Stimulated activated CD4-positive, alpha-beta T cell treated with anti-CD3 and anti-CD28 coated beads, Interleukin-2, amount 100 ng/mL, for 48 hours (primary cell): ENCODE results near the gene MAGI1.

ENCODE experiments used
- DNase-seq, 2 donors: peaks; one replicate each; pipeline ENCODE4 v3.0.0-alpha.2; 2020

MAGI1 gene

DNA sequence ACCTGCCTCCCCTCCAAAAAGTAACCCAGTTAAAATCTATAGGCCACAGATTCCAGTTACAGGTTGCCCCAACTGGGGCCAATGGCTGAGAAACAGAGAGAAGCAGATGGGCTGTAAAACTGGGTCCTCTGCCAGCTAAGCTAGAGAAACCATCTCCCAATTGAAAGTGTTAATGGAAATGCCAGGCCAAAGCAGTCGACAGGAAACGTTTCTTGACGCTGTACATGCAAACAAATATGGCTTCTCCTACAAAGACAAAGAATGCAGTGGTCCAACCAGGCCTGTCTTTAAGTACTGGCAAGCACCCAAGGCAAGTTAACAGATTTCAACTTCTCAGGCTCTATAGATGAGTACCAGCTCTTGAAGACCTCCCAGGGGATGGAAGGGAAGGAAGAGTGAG lies 71.3 kb downstream of the MAGI1 start:
- DNase-seq, result no peak

DNA sequence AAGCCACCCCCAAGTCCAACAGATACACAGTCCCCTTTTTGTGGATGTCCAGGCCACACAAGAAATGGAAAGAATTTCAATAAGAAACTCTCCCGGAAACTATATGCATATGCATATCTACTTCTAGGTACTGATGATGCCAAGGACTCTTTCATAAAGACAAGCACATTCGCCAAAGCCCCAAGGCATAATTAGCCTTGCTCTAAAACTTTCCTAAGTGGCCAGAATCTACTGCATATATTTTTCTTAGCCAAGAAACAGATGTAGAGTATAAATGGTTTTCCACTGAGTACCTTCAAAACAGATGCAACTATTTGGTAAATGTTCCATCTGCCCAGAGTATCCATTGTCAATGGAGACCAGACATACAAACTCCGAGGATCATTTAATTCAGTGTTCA lies 73.9 kb downstream of the MAGI1 start:
- no peak for DNase-seq

DNA sequence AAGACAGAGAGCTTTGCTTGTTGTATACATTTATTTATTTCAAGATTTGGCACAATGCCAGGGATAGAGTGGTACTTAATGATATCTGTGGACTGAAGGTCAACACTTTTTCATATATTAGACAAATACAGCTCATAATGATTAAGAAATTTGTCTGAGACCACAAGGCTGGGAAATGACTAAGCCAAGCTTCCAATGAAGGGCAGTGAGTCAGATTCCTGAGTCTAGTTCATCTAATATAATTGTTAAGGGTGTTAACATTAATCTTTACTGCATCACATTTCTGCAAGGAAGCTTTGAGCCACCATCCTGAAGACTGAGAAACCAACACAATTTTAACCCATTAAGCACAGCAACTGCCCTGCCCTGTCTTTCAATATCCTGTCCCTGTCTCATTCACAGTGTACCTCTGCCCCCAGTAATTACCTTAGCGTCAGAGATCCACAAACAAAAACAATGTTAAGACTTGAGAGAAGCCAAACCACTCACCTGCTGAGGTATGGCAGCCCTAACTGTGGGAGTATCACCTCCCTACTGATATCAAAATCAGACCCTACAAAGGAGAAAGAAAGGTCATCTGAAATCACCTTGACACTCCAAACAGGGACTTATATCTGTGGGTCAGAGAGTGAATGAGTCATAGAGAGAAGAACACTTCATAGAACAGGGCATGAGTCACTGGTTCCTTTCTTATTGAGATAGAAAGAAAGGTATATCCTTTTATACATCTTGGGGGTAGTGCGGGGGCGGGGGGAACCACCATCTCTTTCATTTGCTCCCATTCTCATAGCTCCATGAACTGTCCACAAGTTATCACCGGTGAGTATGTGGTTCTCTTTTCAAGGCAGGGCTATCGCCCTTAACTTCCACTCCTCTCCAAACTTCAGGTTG lies 74.7 kb downstream of the MAGI1 start:
- DNase-seq, result peak; percentile 6 to 29

DNA sequence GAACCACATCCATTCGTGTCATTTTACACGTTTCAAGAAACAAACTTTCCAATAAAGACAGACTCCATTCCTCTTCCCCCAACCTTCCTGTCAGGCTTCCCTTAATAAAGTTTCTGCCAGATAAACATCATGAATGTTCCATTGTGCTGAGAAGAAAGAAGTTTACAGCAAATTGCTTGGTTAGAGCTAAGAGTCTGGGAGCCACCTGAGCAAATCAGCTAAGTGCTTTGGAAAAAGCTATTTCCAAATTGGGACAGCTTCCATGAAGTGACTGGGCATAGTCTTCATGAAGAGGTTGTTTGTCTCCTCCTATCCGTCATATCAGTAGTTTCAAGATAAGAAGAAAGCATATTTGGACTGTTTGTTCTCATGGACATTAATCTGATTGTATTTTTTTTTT lies 77.0 kb downstream of the MAGI1 start:
- DNase-seq, result no peak

DNA sequence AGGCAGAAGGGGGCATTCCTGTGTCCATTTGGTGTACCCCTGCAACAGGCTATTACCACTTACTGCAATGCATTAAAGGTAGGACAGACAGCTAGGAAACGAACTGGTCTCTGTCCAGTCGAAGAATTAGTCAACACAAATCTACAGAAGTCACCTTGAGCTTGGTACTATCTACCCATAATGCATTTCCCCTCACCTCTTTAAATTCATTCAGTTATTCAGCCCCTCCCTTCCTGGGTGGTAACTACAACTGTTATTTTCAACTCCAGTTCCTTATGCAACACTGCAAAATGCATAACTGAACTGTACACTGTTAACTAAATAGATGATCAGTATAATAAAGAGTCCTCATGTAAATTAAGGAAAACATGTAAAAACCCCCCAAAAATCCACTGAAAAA lies 77.6 kb downstream of the MAGI1 start:
- no peak for DNase-seq

DNA sequence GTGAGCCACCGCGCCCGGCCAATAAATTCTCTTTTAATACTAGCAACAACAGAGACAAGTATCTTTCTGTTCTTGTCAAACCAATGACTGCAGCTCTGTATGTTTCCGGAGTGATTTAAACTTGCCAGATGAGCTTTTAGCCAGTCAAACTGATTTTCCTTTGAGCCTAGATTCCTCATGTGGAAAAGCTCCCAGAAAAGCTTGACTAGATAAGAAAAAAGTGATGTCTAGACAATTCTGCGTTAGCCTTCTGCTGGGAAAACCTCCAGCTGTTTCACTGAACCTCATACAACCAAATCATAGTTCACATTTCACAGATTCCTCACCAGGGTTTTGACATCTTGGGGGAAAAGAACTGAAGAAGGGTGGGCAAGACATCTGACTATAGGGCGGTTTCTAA lies 78.6 kb downstream of the MAGI1 start:
- no peak for DNase-seq

DNA sequence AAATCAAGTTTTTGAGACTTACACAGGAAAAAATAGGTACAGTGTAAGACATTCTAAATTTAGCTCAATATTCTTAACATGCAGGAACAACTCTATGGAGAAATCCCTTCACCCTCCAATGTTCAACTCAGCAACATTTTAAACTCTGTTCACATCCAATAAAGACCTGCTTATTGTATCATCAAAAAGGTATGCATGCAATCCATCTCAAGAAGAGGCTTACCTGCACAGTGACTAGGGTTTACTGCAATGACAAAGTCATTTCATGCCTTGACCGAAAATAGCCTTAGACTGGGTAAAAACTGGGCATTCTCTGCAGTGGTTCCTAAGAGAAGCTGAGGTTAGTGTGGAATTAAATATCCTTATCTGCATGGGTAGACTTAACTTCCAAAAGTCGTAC lies 80.5 kb downstream of the MAGI1 start:
- DNase-seq, result no peak

DNA sequence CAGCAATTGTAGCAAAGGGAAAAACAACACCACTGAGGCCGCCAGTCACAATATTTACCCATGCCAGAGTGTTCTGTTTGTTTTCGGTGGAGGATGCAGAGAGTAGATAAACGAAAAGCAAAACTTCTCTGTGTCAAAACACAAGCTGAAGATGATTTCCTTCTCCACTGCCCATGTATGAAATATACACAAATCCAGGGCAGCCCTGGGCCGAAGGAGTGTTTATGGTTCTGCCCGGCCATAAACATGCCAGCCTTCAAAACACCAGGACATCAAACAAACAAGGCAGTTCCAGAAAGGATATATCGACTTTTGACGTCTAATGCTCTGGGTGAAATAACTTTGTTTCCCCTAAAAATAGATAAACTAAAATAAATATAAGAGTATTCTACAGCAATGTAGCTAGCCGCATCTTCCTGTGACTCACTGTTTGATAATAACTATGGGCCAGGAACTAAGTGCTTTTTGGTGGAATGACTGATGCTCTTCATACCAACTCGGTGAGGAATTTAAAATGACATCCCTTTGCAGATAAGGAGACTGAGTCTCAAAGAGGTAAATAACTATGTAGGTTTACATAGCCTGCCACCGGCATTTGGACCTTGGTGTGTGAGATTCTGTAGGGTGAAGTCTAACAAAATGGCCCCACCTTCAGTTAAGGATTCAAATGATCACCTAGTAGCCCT lies 82.8 kb downstream of the MAGI1 start:
- DNase-seq, result no peak

DNA sequence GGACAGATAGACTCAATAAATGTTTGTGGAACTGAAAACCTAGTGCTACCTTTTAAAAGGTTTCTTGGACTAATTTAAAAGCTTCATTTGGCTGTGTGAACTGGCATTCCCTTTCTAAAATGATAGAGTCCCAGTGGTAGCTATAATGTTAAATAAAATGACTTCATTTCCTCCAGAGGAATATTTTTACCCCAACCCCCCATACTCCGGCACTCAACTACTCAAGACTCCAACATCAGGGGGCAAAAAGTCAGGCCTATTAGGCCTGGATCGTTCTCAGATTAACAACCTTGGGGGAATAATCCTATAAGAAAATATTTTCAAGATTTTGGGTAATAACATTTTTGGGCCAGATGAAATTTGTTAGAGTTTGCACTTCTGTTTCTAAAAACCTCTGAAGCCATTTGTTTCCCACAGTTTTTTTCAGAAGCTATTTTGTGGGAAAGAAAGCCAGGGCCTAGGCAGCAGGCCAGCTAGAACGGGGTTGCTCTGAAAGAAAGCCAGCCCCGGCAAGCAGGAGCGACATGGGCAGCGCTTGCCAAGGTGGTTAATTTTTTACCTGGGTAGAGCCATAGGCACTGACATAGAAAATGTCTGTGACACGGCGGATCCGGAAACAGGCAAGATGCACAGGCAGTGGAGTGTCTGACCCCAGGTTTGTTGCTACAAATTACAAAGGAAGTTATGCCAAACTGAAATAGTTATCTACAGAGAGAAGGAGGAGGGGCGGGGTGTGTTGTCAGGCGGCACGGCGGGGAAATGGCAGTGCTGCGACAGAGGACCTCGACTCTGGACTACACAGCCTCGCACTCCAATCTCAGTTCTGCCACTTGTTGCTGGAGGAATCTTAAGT lies 84.6 kb downstream of the MAGI1 start:
- DNase-seq, result no peak

DNA sequence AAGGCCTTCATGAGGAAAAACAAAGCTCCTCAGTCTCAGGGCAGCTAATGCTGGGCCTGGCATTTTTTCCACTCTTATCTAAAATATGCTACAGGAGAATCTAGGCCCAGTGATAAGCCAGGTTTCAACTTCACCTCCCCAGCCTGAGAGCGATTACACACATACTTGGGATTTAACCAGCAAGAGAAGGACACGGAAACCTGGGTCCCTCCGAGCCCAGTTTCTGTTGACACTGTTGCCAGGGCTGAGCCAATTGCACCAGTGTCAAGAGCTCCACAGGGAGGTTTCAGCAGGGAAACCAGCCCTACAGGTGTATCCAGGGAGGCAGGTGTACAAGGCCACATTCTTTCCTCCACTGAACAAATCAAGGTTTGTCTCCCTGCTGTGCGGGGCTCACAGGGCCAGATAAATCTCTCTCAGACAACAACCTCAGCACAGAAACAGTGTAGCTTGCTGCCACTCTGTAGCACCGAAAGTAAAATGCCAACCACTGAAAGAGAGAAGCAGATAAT lies 85.4 kb downstream of the MAGI1 start:
- no peak for DNase-seq

DNA sequence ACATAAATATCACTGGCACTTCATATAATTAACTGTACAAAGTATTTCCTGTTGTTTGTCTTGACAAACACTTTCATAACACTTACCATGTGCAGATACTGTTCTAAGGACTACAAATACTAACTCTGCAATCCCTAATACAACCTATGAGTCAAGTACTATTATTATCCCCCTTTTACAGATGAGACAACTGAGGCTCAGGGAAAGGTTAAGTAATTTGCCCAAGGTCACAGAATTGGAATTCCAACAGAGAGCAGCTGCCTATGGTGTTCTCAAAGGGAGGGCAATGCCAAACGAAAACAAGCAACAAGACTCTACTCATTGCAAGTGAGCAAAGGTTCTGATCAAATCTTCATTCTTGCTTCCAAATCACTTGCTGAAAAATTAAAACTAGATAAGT lies 85.9 kb downstream of the MAGI1 start:
- DNase-seq, result no peak

DNA sequence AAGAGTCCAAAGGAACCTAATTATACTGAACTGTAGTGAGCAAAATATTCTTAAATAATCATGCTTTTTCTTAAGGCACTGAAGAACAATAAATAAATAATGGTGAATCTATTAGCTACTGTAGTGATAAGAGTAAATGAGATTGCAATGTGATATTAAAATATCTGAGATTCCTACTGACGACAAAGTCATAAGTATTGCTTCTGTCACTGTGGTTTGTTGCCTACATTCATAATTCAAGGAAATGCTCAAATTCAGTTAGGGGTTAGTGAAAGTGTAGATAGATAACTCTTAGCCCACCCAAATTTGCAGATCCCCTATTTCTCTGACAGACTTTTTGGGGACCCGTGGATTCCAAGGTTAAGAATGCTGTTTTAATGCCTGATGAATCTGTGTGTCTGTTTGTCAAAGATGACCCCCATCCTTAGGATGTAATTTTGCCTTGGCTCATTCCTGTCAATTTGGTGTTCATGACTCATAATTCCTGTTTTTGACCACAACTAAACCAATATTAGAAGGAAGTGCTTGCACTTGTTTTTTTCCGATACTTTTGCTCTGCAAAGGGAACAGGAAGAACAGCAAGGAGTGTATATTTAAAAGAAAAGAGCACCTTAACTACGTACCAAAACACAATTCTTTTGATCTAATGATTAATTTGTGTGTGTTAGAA lies 86.7 kb downstream of the MAGI1 start:
- DNase-seq, result no peak

DNA sequence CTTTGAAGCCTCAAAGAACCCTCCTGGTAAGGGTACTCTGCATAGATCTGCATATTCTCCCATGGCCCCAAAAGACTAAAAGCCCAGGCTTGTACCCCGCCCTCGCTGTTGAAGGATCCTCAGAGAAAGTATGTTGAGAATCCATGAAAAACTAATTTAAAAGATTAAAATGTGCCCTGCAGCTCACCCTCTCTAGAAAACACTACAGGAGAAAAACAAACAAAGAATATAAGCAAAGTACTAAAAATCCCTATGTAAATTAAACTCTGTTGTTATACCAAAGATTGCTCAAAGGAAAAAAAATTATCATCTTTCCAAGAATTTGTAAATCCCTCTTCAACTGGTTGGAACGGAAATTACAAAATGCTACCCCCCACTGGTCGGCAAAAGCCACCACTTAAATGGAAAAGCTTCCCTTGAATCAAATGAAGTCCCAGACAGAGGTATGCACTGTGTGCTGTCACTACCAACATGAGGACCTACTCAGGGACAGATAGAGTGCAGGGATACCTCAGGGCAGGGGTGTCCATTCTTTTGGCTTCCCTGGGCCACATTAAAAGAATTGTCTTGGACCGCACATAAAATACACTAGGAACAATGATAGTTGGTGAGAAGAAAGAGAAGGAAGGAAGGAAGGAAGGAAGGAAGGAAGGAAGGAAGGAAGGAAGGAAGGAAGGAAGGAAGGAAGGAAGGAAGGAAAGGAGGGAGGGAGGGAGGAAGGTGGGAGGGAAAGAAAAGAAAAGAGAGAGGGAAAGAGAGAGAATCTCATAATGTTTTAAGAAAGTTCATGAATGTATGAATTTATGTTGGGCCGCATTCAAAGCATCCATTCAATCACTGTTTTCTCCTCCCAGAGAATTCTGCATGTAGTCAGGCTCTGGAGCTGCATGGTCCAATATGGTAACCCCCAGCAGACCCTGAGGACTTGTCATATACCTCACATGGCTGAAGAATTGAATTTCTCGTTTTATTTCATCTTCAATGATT lies 88.1 kb downstream of the MAGI1 start:
- DNase-seq, result no peak

DNA sequence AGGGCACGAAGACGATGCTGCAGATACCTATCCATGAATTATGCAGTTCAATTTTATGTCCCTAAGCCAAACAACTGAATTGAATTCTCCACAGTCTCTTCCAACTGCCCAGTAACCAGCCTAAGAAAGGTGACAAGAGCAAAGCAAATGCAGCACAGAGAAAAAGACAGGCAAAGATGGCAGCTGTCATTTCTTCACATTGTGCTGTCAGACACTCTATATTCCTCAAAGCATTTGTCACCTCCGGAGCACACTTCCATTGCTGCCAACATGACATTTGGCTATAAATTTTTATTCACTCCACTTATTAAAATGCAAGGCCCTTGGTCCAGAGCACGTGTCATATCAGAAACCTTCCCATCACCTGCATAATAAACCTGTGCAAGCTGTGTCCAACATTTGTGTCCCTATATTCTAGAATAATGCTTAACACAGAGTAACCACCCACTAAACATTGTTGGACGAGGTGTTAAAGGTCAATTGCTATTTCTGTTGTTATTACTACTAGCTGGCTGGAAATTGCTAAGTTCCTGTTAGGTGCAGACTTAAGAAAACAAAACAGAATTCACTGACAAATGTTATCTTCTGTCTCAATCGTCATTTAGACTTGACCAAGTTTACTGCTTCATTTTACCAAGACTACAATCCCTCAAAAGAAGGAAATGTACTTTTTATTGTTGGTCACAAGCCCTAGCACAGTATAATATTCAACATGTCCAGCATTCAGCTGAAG lies 89.7 kb downstream of the MAGI1 start:
- DNase-seq, result no peak

DNA sequence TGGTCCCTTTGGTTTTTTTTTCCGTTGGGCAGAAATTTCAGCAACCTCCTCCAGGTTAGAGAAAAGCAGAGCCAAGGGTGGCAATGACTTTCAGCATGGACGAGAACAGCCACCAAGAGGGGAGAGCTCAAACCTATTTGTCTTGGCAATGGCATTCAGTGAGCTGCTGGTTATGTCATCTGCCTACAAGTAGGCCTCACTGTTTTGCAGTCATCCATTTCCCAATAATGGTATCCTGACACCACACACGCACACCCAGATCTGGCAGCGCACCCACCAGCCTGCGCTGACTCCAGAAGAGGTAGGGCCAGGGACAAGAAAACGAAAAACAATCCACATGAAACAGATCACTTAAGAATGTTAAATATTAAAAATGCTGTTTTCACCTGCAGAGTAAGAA lies 92.3 kb downstream of the MAGI1 start:
- no peak for DNase-seq

DNA sequence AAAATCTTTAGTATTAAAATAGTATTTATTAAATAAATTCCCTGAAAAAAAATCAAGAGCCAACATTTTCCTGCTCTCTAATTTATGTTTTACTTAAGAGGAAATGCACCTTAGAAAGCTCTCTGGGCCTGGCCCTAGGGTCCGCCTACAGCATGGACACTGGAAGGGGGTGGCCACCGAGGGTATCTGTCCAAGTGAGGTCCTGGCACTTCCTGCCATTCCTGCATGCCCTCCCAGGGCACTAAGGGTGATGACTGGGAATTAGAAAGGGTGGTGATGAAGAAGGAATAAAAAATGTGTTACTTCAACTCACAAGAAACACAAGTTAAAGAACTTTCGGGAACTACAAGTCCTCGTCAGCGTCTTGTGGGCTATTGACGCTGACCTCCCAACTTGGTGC lies 92.8 kb downstream of the MAGI1 start:
- no peak for DNase-seq

DNA sequence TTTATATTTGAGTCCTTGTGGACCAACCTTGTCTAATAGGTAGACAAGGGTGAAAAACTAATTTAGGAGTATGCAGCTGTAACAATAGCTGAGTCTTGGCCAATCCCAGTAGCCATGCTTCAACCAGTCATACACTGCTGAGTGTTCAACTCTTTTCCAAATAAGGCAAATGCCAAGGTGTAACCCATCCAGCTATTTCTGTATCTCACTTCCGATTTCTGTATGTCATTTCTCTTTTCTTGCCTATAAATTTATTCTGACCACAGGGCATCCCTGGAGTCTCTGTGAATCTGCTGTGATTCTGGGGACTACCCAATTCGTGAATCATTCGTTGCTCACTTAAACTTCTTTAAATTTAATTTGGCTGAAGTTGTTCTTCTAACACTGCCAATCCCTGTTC lies 93.2 kb downstream of the MAGI1 start:
- no peak for DNase-seq

DNA sequence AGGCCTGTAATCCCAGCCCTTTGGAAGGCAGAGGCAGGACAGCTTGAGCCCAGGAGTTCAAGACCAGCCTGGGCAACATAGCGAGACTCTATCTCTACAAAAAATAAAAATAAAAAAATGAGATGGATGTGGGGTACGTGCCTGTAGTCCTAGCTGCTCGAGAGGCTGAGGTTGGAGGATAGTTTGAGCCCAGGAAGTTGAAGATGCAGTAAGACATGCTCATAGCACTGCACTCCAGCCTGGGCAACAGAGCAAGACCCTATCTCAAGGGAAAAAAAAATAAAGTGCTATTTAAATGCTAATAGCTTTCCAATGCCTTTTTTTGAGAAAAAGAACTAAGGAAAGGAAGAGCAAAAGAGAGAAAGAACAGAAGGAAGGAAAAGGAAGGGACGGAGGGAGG lies 94.5 kb downstream of the MAGI1 start:
- no peak for DNase-seq

DNA sequence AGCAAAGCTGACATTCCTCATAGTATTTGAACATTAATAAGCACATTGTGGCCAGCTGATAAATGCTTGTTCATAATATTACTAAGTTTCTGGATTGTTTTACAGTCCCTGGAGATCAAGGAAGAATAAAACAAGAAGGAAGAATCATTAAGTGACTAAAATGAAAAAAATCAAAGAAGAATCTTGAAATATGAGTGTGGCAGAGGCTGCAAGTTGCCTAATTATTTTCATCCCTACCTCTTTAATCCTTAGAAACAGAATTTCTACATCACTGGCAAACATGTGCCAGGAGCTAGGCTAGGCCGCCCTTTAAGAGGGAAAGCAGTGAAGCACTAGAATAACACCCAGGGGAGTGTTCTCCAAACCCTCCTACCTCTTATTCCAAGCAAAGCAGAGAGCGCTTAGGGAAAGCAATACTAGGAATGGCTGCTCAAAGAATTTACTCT lies 98.9 kb downstream of the MAGI1 start:
- DNase-seq, result no peak

DNA sequence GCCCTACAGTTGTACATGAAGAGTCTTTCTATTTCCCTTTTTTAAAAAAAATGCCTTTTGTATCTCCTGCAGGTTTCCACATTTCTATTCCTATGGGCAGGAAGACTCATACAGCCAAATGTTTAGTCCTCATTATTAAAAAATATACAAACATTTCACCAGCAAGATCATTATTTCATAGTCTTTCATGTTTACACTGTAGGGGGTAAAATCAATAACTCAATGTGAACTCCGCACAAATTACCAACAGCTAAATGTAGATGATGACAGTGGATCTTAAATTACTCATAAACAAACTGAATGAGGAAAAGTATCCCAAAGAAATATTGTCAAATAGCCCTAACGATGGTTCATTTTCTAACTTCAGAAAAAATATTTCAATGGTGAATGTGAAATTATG lies 99.5 kb downstream of the MAGI1 start:
- no peak for DNase-seq

DNA sequence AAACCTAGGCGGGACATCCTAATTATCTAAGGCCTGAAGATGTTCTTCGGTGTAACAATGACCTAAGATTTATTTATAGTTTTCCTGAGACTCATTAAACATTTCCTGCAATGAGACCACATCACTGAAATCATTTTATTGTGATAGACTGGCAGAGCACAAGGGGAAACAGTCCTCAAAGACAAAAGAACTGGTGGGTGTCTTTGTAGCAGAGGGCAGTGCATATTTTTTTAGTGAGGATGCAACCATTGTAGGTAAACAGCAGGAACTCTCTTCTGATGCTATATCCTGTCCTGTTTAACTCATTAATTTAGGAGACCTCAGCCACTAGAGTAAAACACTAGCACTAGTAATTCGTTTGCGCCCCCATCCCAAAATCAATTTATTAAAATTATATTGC lies 100.0 kb downstream of the MAGI1 start:
- DNase-seq, result no peak
